SU-DHL-6 (cell line): Measurements from ENCODE around the gene FGD4.

Source experiments
- H2AFZ ChIP-seq: fragments of 200-600 bp; sonication (generic); 2 replicates; pipeline ENCODE4 v1.6.1; 2014; ENCODE audit warnings: low read depth, mild to moderate bottlenecking, moderate library complexity, mixed read lengths, antibody characterized with exemption, low read length; ENCODE audit not compliant: severe bottlenecking
- H3F3A ChIP-seq: fragments of 200-600 bp; shearing (Covaris generic); 2 replicates; pipeline ENCODE4 v1.6.0; 2016; ENCODE audit warnings: antibody characterized with exemption, mild to moderate bottlenecking; ENCODE audit not compliant: insufficient read depth
- H3K27ac ChIP-seq: fragments of 200-600 bp; sonication (generic); 2 replicates; pipeline ENCODE4 v1.5.1; 2016; ENCODE audit warnings: low read depth, mild to moderate bottlenecking, low read length, moderate library complexity, mixed read lengths
- H3K27me3 ChIP-seq: fragments of 200-600 bp; sonication (generic), shearing (Covaris generic); 2 replicates; pipeline ENCODE4 v1.6.0; 2014; ENCODE audit warnings: mild to moderate bottlenecking, low read length
- H3K36me3 ChIP-seq: fragments of 200-600 bp; sonication (generic); 2 replicates; pipeline ENCODE4 v1.6.1; 2014; ENCODE audit warnings: mild to moderate bottlenecking, low read length, mixed read lengths
- H3K4me2 ChIP-seq: fragments of 300-600, 200-600 bp; shearing (Covaris generic), sonication (generic); 2 replicates; pipeline ENCODE4 v1.6.0; 2014; ENCODE audit warnings: low read length, low read depth, mild to moderate bottlenecking; ENCODE audit not compliant: poor library complexity, severe bottlenecking
- H3K4me3 ChIP-seq: fragments of 200-600 bp; sonication (generic); 2 replicates; pipeline ENCODE4 v1.5.1; 2014; ENCODE audit warnings: antibody characterized with exemption, low read length, mild to moderate bottlenecking, mixed read lengths; ENCODE audit not compliant: insufficient read depth, poor library complexity, severe bottlenecking
- H3K79me2 ChIP-seq: fragments of 200-600 bp; sonication (generic); 2 replicates; pipeline ENCODE4 v1.6.1; 2014; ENCODE audit warnings: mild to moderate bottlenecking, low read length, moderate library complexity; ENCODE audit not compliant: insufficient read depth
- H3K9ac ChIP-seq: fragments of 200-600 bp; sonication (generic); 2 replicates; pipeline ENCODE4 v1.7.0; 2014; ENCODE audit warnings: mild to moderate bottlenecking, low read length
- H3K9me2 ChIP-seq: fragments of 200-600 bp; sonication (generic); replicated peaks from 2 replicates; pipeline ENCODE4 v1.6.1; 2014; ENCODE audit warnings: low read length; ENCODE audit not compliant: insufficient read depth
- H3K9me3 ChIP-seq: fragments of 200-600 bp; sonication (generic); 2 replicates; pipeline ENCODE4 v1.6.1; 2014; ENCODE audit warnings: low read length, mixed read lengths; ENCODE audit not compliant: insufficient read depth
- H4K20me1 ChIP-seq: fragments of 200-600 bp; sonication (generic); 2 replicates; pipeline ENCODE4 v1.6.1; 2014; ENCODE audit warnings: low read depth, mild to moderate bottlenecking, antibody characterized with exemption, low read length, moderate library complexity, mixed read lengths
- CTCF ChIP-seq: fragments of 200-600 bp; sonication (generic); IDR thresholded peaks from one replicate; pipeline ENCODE4 v1.5.1; 2017; ENCODE audit warnings: antibody characterized with exemption, mild to moderate bottlenecking, low read length, moderate library complexity; ENCODE audit not compliant: insufficient read depth, poor library complexity, severe bottlenecking
- EZH2phosphoT487 ChIP-seq: fragments of 200-600 bp; sonication (generic), shearing (Covaris generic); conservative IDR thresholded peaks from 2 replicates; pipeline ENCODE4 v1.6.1; 2018; ENCODE audit warnings: mild to moderate bottlenecking, antibody characterized with exemption, low read length, moderate library complexity, mixed read lengths

Gene FGD4

GRCh38 chr12:32366714-32367113 is 32.6 kb upstream of the FGD4 start:
- Histone ChIP-seq H3K4me3 (no peak overlapping the region), H3F3A (no peaks in the 10 kb centered on the region; the same call in 1 of the 2 replicates), H3K36me3 (no peaks in the 10 kb centered on the region), H3K9ac (no peak overlapping the region), H4K20me1 (no peaks in the 10 kb centered on the region), H3K9me3 (no peaks in the 10 kb centered on the region), H3K79me2 (no peaks in the 10 kb centered on the region), H2AFZ (no peak overlapping the region), H3K27me3 (no peaks in the 10 kb centered on the region), H3K4me2 (no peak overlapping the region), H3K27ac (no peak overlapping the region), H3K9me2 (no peaks in the 10 kb centered on the region)
- TF ChIP-seq EZH2phosphoT487: no peak

- TF ChIP-seq EZH2phosphoT487 (no peak), CTCF (no peak)
- no peaks in the 10 kb centered on the region for H3K27me3 ChIP-seq
- H3K27ac ChIP-seq: no peak overlapping the region
Observed at GRCh38 chr12:32367381-32367780, 32.0 kb upstream of the FGD4 start.

GRCh38 chr12:32369202-32369601 is 30.2 kb upstream of the FGD4 start:
- no peaks in the 10 kb centered on the region for H3K79me2 ChIP-seq
- H3K9ac ChIP-seq: no peak overlapping the region
- no peaks in the 10 kb centered on the region for H3F3A ChIP-seq
- no peak overlapping the region for H3K27ac ChIP-seq
- H2AFZ ChIP-seq: no peak overlapping the region
- no peak overlapping the region for H3K4me3 ChIP-seq
- H3K9me3 ChIP-seq: no peaks in the 10 kb centered on the region
- no peaks in the 10 kb centered on the region for H3K9me2 ChIP-seq
- no peaks in the 10 kb centered on the region for H3K27me3 ChIP-seq
- no peak overlapping the region for H3K4me2 ChIP-seq
- no peaks in the 10 kb centered on the region for H4K20me1 ChIP-seq
- TF ChIP-seq EZH2phosphoT487 (no peak), CTCF (no peak)
- H3K36me3 ChIP-seq: no peaks in the 10 kb centered on the region

More at GRCh38 chr12:32367381-32367780, 32.0 kb upstream of the FGD4 start:
- Histone ChIP-seq H3K79me2 (no peaks in the 10 kb centered on the region), H3K9ac (no peak overlapping the region), H3K4me2 (no peak overlapping the region), H3K36me3 (no peaks in the 10 kb centered on the region), H3K4me3 (no peak overlapping the region), H3K9me3 (no peaks in the 10 kb centered on the region), H3F3A (no peaks in the 10 kb centered on the region; the same call in 1 of the 2 replicates), H3K9me2 (no peaks in the 10 kb centered on the region), H2AFZ (no peak overlapping the region), H4K20me1 (no peaks in the 10 kb centered on the region)

GRCh38 chr12:32377344-32378055 is 21.9 kb upstream of the FGD4 start:
- TF ChIP-seq CTCF: no peak
- TF ChIP-seq EZH2phosphoT487: no peak
- H3K4me3 ChIP-seq: no peak overlapping the region
- no peaks in the 10 kb centered on the region for H3K79me2 ChIP-seq
- no peaks in the 10 kb centered on the region for H3K36me3 ChIP-seq
- H3K27ac ChIP-seq: no peak overlapping the region
- no peaks in the 10 kb centered on the region for H3K27me3 ChIP-seq
- 0 out of 2 replicates have a peak, but pooled peaks cover 4% of the 10 kb centered on the region for H3F3A ChIP-seq
- no peaks in the 10 kb centered on the region for H4K20me1 ChIP-seq
- H3K9ac ChIP-seq: no peak overlapping the region
- H3K9me3 ChIP-seq: no peaks in the 10 kb centered on the region
- no peak overlapping the region for H2AFZ ChIP-seq
- H3K4me2 ChIP-seq: no peak overlapping the region
- no peaks in the 10 kb centered on the region for H3K9me2 ChIP-seq
